T47D (cell line): Measurements from ENCODE around the gene FGFRL1.

Source experiments
- DNase-seq, 2 experiments: peaks; one replicate each; pipeline versions ENCODE4 v3.0.0 to v3.0.0-alpha.2; 2011 to 2012; ENCODE audit warnings: low read depth in 1 of 2, low spot score in 1 of 2
- JUND ChIP-seq: IDR thresholded peaks from 2 replicates; pipeline ENCODE4 v1.6.1; 2012; ENCODE audit warnings: low read depth
- in situ Hi-C: cut with HindIII; loops from 2 replicates; pipeline ENCODE4 v1.10.0; 2016; ENCODE audit warnings: low sequenced_read_pairs, low pct_unique_long_range_greater_than_20kb

FGFRL1 gene

GRCh38 chr4:1019729-1020470, 8.5 kb downstream of the FGFRL1 start:
- DNase-seq, result no peak
- in situ Hi-C loops, result no loop called here
- no peak for TF ChIP-seq JUND

- in situ Hi-C loops, result no loop called here
- TF ChIP-seq JUND, result no peak
- DNase-seq, result no peak
Observed at GRCh38 chr4:1021386-1022050, 10.1 kb downstream of the FGFRL1 start.

GRCh38 chr4:1022051-1022738, 10.8 kb downstream of the FGFRL1 start:
- in situ Hi-C loops, result no loop called here
- no peak for TF ChIP-seq JUND
- DNase-seq, result no peak

- no peak for DNase-seq
- in situ Hi-C loops, result no loop called here
- no peak for TF ChIP-seq JUND
Observed at GRCh38 chr4:1022739-1023066, 11.3 kb downstream of the FGFRL1 start.

- in situ Hi-C loops, result no loop called here
- DNase-seq, result no peak
- TF ChIP-seq JUND, result no peak
Observed at GRCh38 chr4:1023075-1023640, 11.7 kb downstream of the FGFRL1 start.

- no peak for TF ChIP-seq JUND
- in situ Hi-C loops, result no loop called here
Observed at GRCh38 chr4:1023895-1024740, 12.7 kb downstream of the FGFRL1 start.

GRCh38 chr4:1024882-1025545, 13.6 kb downstream of the FGFRL1 start:
- TF ChIP-seq JUND, result no peak
- DNase-seq, result no peak
- in situ Hi-C loops, result no loop called here

More at GRCh38 chr4:1023895-1024740, 12.7 kb downstream of the FGFRL1 start:
- no peak for DNase-seq

GRCh38 chr4:1026115-1026514, 14.7 kb downstream of the FGFRL1 start:
- TF ChIP-seq JUND, result no peak
- peak; percentile 52 to 80 for DNase-seq
- in situ Hi-C loops, result no loop called here

- DNase-seq, result no peak
- TF ChIP-seq JUND, result no peak
- in situ Hi-C loops, result no loop called here
Observed at GRCh38 chr4:1027219-1027914, 15.9 kb downstream of the FGFRL1 start.

- TF ChIP-seq JUND, result no peak
- DNase-seq, result no peak
- in situ Hi-C loops, result no loop called here
Observed at GRCh38 chr4:1027915-1028238, 16.5 kb downstream of the FGFRL1 start.

GRCh38 chr4:1028574-1029220, 17.3 kb downstream of the FGFRL1 start:
- TF ChIP-seq JUND, result no peak
- in situ Hi-C loops, result no loop called here
- no peak for DNase-seq
